Esophagus squamous epithelium (tissue), 5 donors: ENCODE measurements around the gene RBM22. TPM values are rescaled to one million over a fixed set of nuclear protein-coding genes. Genes with fewer than 3 reads are reported as not detected.

Source experiments
- DNase-seq: peaks from one replicate; lab custom pipeline; 2025; lab: John Stamatoyannopoulos, UW
- H3K27ac ChIP-seq, 4 donors: fragments of 200-600 bp; sonication (generic); one replicate each; pipeline ENCODE4 v1.5.1; 2016 to 2019; ENCODE audit warnings: mild to moderate bottlenecking in 1 of 4
- H3K27me3 ChIP-seq, 4 donors: fragments of 200-600 bp; sonication (generic); 1 replicate in 3 of 4; 2 replicates in 1 of 4; pipeline versions ENCODE4 v1.5.1 to v1.6.0; 2017 to 2021; ENCODE audit warnings: antibody characterized with exemption in 1 of 4
- H3K36me3 ChIP-seq, 3 donors: fragments of 200-600 bp; sonication (generic); one replicate each; pipeline ENCODE4 v1.5.1; 2016 to 2019
- H3K4me1 ChIP-seq, 3 donors: fragments of 200-600 bp; sonication (generic); one replicate each; pipeline ENCODE4 v1.5.1; 2017 to 2019
- H3K4me3 ChIP-seq, 4 donors: fragments of 200-600 bp; sonication (generic); 1 replicate in 3 of 4; 2 replicates in 1 of 4; pipeline ENCODE4 v1.5.1; 2016 to 2019; ENCODE audit warnings: mild to moderate bottlenecking in 2 of 4, moderate library complexity in 1 of 4
- H3K9me3 ChIP-seq, 3 donors: fragments of 200-600 bp; sonication (generic); one replicate each; pipeline ENCODE4 v1.5.1; 2016 to 2019
- POLR2A ChIP-seq, 4 donors: fragments of 450-650 bp; IDR thresholded peaks; one replicate each; pipeline ENCODE4 v1.6.1; 2017; ENCODE audit warnings: antibody characterized with exemption in 4 of 4, mild to moderate bottlenecking in 4 of 4, moderate library complexity in 3 of 4
- WGBS, 2 donors: methylation state at CpG; one replicate each; pipeline ENCODE4 v1.1.5; 2018; 5-methylcytosine and 5-hydroxymethylcytosine counted together
- intact Hi-C: fragments of 100-400 bp; cut with DNase I; formaldehyde crosslinking; loops from one replicate; pipeline ENCODE4 v1.15.0; 2022
- total RNA-seq, 4 donors: library from RNA; depleted of rRNA; stranded (reverse); fragments of >200 nt; gene quantifications; one replicate each; pipeline ENCODE4 v1.1.0, GENCODE V29; 2016
- TF ChIP-seq, protein P1 (sequence below), 6 experiments: fragments of 450-650 bp in 4 of 6; fragments of 200-600 bp in 2 of 6; sonication (generic) in 2 of 6; IDR thresholded peaks; one replicate each; pipeline ENCODE4 v1.5.1; 2016 to 2019; ENCODE audit warnings: antibody characterized with exemption in 6 of 6, mild to moderate bottlenecking in 4 of 6, moderate library complexity in 4 of 6
- donor health status: DM: yes; HTN: yes; CAD: no.

Gene RBM22
- total RNA-seq, 4 donors from 2014 or later, result 22.8 to 38.4 (median 28.8) TPM

DNA sequence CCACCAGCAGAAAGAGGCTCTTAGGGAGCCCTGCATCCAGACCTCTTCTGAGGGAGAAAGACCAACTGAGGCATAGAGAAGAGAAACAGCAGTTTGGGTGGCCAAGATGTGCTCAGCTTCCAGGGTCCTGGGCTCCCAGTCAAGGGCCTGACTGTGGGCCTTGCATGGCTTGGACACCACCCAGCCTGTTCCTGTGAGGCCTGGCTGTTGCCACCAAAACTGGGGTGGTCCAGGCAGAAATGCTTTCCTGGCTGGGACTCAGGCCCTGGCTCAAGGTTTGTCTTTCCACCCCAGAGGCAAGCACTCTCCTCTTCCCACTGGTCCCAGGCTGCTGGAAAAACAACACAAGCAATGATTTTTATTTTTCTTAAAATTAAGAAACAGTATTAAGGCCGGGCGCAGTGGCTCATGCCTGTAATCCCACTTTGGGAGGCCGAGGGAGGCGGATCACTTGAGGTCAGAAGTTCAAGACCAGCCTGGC lies 26.5 kb downstream of the RBM22 start:
- no peak overlapping the region for H3K4me3 ChIP-seq
- intact Hi-C loops, result no loop called here
- 88 to 89% methylated on average over 4 of the region's 4 CpGs for WGBS, 2 donors
- DNase-seq, result no peak
- H3K4me1 ChIP-seq, result peaks cover 7 to 37% (median 30%) of the 10 kb centered on the region in 3 donors
- no peaks in the 10 kb centered on the region for H3K9me3 ChIP-seq
- H3K36me3 ChIP-seq, result no peaks in the 10 kb centered on the region
- H3K27ac ChIP-seq, result peak overlapping the region in 2 of 4 donors; percentile 39 to 72
- TF ChIP-seq, protein P1, sequence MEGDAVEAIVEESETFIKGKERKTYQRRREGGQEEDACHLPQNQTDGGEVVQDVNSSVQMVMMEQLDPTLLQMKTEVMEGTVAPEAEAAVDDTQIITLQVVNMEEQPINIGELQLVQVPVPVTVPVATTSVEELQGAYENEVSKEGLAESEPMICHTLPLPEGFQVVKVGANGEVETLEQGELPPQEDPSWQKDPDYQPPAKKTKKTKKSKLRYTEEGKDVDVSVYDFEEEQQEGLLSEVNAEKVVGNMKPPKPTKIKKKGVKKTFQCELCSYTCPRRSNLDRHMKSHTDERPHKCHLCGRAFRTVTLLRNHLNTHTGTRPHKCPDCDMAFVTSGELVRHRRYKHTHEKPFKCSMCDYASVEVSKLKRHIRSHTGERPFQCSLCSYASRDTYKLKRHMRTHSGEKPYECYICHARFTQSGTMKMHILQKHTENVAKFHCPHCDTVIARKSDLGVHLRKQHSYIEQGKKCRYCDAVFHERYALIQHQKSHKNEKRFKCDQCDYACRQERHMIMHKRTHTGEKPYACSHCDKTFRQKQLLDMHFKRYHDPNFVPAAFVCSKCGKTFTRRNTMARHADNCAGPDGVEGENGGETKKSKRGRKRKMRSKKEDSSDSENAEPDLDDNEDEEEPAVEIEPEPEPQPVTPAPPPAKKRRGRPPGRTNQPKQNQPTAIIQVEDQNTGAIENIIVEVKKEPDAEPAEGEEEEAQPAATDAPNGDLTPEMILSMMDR (IDR thresholded peaks at IDR 0.05), result no peak
- TF ChIP-seq POLR2A (IDR thresholded peaks at IDR 0.05), result no peak
- H3K27me3 ChIP-seq, result peaks cover 0 to 13% (median 0%) of the 10 kb centered on the region in 4 donors

DNA sequence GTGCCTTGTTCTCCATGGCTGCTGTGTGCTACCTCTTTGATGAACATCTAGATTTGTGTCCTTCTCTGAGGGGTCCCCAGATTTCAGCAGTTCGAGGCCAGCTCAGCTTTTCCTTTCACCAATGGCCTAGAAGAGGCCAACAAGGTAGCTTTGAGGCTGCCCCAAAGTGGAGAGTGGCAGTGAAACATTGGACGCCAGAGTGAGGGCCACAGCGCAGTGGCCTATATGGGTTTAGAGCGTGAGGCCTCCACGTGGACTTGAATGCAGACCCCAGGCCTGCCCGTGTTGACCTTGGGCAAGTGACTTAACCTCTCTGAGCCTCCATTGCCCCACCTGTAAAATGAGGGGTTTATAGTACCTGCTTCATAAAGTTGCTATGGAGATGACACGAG lies 28.0 kb downstream of the RBM22 start:
- Histone ChIP-seq H3K9me3 (no peaks in the 10 kb centered on the region), H3K27me3 (peaks cover 0 to 13% (median 0%) of the 10 kb centered on the region in 4 donors), H3K4me1 (peaks cover 7 to 37% (median 30%) of the 10 kb centered on the region in 3 donors), H3K4me3 (peak overlapping the region; percentile 27 to 61 (median 49)), H3K27ac (no peak overlapping the region), H3K36me3 (no peaks in the 10 kb centered on the region)
- no peak for DNase-seq
- 71 to 75% methylated on average over 5 to 7 of the region's 7 CpGs for WGBS, 2 donors
- no peak for TF ChIP-seq POLR2A (IDR thresholded peaks at IDR 0.05)
- TF ChIP-seq, protein P1 (IDR thresholded peaks at IDR 0.05), result no peak
- intact Hi-C loops, result no loop called here

DNA sequence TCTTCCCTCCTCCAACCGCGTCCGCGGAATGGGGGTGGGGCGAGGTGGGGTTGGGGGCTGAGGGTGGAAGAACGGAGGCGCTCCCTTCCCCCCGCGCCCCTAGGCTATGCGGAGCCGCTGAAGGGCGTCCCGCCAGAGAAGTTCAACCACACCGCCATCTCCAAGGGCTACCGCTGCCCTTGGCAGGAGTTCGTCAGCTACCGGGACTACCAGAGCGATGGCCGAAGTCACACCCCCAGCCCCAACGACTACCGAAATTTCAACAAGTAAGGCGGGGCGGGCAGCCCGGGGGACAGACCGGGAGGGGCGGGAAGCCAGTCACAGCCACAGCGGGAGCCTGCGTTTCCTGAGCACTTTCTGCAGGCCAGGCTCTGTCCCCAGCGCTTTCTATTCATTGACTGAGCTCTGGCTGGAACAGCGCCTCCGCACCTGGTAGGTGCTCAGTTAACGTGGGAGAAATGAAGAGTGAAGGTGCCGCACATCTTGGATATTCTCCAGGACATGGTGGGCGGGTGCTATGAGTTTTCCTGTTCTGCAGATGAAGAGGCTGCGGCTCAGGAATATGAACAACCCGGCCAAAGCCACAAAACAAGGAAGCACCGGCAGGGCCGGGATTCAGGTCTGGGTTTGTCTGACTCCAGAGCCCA lies 28.5 kb downstream of the RBM22 start:
- intact Hi-C loops, result no loop called here
- peaks cover 7 to 37% (median 30%) of the 10 kb centered on the region in 3 donors for H3K4me1 ChIP-seq
- no peak for DNase-seq
- peak overlapping the region; percentile 27 to 61 (median 49) for H3K4me3 ChIP-seq
- peak overlapping the region in 3 of 4 donors; percentile 1 to 58 (median 21) for H3K27ac ChIP-seq
- 6 to 23% methylated on average over 9 of the region's 38 CpGs for WGBS, 2 donors
- H3K27me3 ChIP-seq, result peaks cover 0 to 13% (median 0%) of the 10 kb centered on the region in 4 donors
- no peaks in the 10 kb centered on the region for H3K9me3 ChIP-seq
- TF ChIP-seq POLR2A (IDR thresholded peaks at IDR 0.05), result no peak
- TF ChIP-seq, protein P1 (IDR thresholded peaks at IDR 0.05), result no peak
- no peaks in the 10 kb centered on the region for H3K36me3 ChIP-seq

DNA sequence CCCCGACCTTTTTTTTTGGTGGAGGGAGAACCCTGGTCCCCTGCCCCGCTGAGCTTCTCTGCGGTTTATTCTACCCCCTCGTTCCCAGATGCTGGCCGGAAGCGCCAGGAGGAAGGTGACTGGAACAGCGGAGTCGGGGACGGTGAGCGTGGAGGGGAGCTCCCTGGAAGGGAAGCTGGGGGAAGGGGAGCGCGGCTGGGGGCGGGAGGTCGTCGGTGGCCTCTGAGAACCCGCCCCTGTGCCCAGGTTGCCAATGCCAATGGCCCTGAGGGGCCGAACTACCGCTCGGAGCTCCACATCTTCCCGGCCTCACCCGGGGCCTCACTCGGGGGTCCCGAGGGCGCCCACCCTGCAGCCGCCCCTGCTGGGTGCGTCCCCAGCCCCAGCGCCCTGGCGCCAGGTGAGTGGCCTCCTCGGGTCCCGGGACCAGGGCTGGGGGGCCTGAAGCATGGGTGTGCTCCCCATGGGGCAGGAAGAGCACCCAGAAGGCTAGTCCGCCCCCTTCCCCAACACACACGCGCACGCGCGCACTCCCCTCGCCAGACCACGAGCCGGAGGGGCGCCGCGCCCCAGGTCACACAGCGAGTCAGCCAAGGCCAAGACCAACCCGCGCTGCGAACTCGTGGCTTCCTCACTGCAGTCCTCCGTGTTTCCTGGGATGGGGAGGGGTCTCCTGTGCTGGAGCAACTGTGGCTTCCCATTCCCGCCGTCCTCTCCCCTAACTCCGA lies 29.2 kb downstream of the RBM22 start:
- Histone ChIP-seq H3K4me3 (peak overlapping the region; percentile 27 to 61 (median 49)), H3K27me3 (peaks cover 0 to 13% (median 0%) of the 10 kb centered on the region in 4 donors), H3K36me3 (no peaks in the 10 kb centered on the region), H3K9me3 (no peaks in the 10 kb centered on the region), H3K27ac (peak overlapping the region in 3 of 4 donors; percentile 1 to 58 (median 21)), H3K4me1 (peaks cover 7 to 37% (median 30%) of the 10 kb centered on the region in 3 donors)
- intact Hi-C loops, result no loop called here
- TF ChIP-seq POLR2A (IDR thresholded peaks at IDR 0.05), result no peak
- TF ChIP-seq, protein P1 (IDR thresholded peaks at IDR 0.05), result no peak
- 16 to 55% methylated on average over 4 to 6 of the region's 51 CpGs for WGBS, 2 donors
- no peak for DNase-seq

GRCh38 chr5:150670948-150671310 lies 29.9 kb downstream of the RBM22 start:
- peak overlapping the region in 1 of 4 donors; percentile 61 for H3K4me3 ChIP-seq
- no peaks in the 10 kb centered on the region for H3K9me3 ChIP-seq
- no peak overlapping the region for H3K27ac ChIP-seq
- H3K4me1 ChIP-seq, result peaks cover 7 to 37% (median 30%) of the 10 kb centered on the region in 3 donors
- DNase-seq, result no peak
- intact Hi-C loops, result no loop called here
- peaks cover 0 to 13% (median 0%) of the 10 kb centered on the region in 4 donors for H3K27me3 ChIP-seq
- 18 to 44% methylated on average over 2 of the region's 2 CpGs for whole genome bisulfite sequencing, 2 donors
- no peak for TF ChIP-seq POLR2A (IDR thresholded peaks at IDR 0.05)
- TF ChIP-seq, protein P1 (IDR thresholded peaks at IDR 0.05), result no peak
- no peaks in the 10 kb centered on the region for H3K36me3 ChIP-seq
